HG03439 (cell line): Measurements from ENCODE around the gene LAMA3.

Experiments used
- ATAC-seq: cut with Tn5 transposase; IDR thresholded peaks from one replicate; pipeline ENCODE4 v1.9.1; 2021; ENCODE audit warnings: mild to moderate bottlenecking, moderate library complexity; ENCODE audit not compliant: unreplicated experiment

Gene LAMA3

DNA sequence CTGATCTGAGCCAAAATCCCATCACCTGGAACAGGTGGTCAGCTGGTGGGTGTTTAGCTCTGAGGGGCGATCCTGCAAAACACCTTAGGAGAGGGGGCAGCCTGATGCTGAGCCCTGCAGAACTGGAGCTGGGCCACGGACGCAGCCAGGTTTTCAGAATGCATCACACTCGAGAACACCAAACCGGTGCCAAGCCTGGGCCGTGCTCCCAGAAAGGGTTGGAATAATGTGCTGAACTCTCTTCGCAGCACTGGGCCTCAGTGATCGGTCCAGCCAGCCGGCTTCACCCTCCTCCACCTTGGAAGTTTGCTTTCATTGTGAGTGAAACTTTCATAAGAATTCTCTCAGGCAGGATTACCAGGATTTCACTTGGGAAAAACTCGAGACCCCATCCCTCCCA lies 268.8 kb downstream of the LAMA3 start:
- no peak for ATAC-seq

DNA sequence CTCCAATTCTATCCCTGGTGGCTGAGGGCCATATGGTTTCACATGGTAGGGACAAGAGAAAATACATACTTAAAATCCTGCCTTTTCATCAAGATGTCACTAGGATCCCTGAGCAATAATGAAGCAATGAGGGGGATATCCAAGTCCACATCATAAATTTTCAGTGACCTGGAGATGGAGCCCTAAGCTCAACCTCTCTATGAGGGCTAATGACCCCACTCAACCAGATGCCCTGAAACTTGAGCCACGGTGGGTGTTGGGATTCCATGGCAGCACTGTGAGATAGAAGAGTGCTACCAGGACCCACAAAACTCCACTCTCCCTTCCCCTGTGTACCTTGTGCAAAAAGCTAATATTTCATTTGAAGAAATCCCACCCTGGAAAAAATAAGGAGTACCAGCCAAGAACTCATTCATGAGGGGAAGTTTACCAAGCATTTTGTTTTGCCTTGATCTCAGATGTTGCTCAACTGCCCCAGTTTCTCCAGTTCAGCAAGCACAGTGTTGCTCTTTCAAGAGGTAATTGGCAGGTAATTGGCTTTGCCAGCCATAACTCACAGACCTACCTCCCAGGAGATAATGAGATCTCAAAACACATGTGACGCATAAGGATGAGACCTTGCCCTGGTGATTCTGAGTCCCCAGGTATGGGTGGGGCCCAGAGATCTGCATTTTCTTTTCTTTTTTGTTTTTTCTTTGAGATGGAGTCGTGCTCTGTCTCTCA lies 274.4 kb downstream of the LAMA3 start:
- no peak for ATAC-seq

DNA sequence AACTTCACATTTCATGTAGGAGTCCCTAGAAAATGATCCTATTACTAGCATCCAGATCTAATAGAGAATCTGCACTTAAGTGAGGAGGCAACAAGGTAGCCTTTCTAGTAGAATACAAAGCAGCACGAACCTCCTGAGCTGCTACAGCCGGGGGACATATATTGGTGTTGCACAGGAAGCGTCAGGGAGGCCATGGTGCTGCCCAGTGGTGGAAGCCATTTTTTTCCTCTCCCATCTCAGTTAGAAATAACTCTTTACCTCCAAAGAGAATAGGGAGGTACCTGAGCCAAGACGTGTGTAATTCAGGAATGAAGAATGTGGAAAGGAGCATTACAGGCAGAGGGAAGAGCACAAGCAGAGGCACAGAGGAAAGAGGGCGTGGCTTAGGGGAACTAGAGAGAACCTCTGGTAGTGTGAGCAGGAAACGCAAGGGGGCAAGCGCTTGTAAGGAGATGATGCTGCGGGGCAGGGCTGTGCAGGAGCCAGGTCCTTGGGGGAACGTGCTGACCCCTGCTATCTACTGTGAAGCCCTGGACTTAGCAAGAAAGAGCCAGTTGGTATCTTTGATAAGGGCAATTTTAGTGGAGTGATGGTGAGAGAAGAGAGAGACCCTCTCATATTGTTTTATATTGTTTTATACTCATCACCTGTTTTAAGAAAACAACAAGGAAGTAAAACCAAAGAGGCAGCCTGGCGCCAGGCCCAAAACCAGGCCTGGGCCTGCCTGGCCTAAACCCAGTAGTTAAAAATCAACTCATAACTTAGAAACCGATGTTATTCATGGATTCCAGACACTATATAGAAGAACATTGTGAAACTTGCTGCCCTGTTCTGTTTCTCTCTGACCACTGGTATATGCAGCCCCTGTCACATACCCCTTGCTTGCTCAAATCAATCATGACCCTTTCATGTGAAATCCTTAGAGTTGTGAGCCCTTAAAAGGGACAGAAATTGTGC lies 275.3 kb downstream of the LAMA3 start:
- ATAC-seq, result no peak

DNA sequence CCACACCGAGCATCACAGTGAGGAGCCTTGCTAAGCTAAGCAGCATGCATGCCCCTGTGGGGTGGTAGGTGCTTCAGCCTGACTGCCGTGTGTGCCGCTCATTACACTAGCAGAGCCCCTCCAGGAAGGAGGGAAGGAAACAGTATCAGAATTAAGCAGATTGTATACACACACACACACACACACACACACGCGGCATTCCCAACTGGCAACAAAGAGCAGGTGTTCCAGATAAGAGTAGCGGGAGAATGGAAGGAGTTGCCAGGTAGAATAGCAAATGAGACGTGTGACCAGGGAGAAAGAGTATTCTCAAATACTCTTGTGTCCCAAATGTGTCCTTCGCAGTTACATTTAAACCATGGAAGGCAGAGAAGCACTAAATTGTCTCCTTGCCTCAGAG lies 277.7 kb downstream of the LAMA3 start:
- no peak for ATAC-seq

DNA sequence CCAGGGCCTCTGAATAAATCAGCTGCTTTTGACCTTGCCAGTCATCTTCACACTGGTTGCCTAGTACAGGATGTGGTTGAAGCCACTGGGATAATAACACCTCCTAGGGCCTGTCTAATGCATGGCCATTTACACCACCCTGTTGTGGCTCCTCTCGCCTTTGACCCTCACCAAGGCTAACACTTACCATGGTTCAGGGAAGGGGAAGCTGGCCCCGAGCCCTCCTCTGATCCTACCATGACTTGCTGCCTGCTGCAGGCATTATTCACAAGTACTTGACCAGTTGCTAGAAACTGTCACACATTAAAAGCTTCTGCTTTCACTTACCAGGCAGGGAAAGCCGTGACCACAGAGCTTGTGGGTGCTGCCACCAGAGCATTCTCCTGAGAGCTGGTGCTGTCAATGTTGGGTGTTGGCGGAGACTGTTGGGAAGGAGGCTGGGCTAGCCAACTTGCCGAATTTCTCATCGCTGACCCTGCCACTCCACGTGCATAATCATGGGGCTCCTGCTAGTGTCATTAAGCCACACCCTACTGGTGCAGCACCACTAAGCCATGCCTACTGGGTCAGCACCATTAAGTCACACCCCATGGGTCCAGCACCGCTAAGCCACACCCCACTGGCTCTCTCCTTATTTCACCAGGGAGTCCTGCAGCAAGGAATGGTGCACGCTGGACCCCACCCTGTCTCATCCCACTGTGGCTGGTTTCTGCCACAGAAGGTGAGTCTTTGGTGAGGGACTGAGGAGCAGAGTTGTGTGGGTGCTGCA lies 278.3 kb downstream of the LAMA3 start:
- no peak for ATAC-seq

DNA sequence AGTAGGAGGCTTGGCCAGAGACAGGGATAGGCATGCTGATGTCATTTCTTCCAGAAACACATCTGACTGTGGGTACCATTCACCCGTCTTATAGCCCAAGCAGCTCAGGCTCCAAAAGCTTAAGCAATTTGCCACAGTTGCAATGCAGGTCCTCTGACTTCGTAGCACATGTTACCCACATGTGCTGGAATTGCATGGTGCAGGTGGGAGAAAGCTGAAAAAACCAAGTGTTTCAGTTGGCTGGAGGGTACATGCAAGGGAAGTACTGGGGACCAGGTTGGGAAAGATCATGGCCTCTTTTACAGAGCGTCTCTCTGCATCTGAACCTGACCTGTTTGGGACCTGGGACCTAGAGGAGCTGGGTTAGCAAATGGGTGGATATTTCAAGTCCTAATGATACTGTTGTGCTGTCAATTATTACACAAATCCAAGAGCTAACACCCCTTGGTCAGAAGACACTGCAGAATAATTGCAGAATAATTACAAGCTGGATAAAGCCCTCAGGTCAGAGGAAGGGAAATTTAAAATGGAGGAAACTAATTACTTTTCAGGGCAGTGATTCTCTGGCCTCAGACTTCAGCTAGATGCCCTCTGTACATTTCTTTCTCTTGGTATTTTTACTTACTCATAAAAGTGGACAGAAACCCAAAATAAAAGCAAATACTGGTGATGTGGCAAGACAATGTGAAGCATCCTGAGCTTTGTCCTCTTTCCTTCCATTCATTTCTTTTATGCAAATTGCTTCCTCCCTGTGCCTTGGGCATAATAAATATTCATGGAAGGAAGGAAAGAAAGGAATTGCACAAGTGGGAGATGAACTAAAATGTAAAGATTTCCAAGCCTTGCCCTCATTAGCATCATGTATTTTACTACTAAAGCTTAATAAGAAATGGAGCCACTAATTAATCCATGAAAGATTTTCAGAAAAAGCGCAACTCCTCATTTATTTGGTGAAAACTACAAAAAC lies 279.7 kb downstream of the LAMA3 start:
- ATAC-seq, result no peak

DNA sequence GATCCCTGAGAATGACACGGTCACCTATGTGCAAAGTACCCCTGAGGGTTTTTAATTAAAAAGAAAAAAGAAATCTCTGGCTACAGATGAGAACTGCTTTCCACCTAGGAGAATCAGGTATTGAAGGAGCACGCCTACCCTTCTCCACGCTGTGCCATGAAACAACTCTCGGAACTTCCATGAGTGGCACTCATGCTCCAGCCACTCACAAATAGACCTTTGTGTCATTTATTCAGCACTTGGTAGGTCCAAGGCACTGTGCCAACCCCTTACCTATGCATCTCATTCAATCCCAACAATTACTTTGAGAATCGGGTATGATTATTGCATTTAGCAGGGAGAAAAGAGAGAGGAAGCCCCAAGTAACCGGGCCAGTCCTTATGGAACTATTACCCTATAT lies 280.4 kb downstream of the LAMA3 start:
- no peak for ATAC-seq

DNA sequence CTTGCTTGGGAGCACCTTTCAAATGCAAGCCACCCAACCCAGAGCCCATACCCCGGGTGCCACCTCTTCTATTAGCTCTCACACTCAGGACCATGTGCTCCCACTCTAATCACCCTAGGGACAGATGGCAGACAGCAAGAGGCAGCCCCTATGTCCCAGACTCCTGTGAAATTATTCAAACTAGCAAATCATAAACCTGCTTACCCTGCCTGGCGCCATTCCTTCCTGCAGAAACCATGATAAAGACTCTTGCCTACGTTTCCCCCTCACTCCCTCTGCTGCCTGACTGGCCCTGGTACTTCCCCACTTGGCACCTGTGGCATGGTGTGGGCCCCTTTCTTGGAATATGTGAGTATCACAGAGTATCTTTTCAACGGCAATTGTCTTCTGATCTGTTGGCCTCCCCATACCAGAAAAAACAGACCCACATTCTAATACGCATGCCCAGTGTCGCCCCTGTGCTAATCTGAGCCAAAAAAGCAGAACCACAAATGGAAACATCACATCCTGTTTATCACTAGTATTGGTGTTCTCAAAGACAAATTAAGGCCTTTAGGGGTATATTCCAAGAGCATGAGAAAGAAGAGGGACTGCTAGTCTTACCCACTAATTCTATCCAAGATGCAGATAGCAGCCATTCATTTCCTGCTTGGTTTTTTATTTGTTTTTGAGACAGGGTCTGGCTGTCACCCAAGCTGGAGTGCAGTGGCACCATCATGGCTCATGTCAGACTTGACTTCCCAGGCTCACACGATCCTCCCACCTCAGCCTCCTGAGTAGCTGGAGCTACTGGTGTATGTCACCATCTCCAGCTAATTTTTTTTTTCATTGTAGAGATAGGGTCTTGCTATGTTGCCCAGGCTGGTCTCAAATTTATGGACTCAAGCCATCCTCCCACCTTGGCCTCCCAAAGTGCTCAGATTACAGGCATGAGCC lies 281.2 kb downstream of the LAMA3 start:
- no peak for ATAC-seq

DNA sequence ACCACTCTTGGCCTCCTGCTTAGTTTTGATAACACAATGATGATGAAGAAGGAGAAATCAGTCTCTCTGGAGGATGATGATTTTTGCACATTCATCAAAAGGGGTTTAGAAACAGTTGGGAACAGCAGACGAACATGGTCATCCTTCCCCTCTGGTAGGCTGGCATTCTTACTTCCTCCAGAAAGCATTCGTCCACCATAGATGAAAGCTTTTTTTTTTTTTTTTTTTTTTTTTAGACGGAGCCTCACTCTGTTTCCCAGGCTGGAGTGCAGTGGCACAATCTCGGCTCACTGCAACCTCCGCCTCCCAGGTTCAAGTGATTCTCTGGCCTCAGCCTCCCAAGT lies 281.8 kb downstream of the LAMA3 start:
- no peak for ATAC-seq

DNA sequence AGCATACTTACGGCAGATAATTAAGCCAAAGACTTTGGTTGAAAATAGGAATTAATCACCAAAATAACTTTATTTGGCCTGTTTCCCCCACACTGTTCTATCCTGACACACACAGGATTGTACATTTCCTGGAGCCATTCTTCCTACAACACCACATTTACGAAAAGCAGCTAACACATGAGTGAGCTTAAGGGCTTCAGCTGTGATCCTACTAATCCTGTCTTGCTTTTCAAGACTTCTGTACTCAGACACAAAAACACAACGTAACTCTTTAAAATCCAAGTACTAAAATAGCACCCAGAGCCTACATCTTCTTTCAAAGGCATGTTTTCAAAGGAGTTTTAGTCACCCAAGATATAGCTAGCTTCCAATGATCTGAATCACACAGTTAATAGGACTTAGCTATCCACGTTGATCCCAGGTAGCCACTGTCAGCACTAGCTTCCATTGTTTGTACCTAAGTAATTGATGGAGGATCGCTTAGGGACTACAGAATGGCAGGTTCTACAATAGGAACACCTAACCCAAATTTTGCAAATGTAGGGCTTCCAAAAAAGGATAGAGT lies 282.5 kb downstream of the LAMA3 start:
- no peak for ATAC-seq

DNA sequence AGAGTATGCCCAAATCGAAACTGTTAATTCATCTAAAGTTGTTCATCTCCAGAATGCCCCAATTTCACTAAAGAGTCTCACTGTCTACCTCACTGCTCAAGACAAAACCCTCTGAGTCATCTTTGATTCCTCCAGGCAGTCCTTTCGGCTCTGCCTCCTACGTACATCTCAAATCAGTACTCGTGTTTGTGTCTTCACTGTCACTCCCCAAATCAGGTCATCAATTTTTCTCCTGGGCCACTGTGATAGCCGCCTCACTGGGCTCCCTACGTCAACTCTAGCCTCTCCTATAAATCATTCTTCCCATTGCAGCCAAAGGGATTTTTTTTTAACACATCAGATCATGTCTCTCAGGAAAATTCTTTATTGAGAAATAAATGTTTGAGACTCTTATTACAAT lies 283.2 kb downstream of the LAMA3 start:
- ATAC-seq, result peak; percentile 78

DNA sequence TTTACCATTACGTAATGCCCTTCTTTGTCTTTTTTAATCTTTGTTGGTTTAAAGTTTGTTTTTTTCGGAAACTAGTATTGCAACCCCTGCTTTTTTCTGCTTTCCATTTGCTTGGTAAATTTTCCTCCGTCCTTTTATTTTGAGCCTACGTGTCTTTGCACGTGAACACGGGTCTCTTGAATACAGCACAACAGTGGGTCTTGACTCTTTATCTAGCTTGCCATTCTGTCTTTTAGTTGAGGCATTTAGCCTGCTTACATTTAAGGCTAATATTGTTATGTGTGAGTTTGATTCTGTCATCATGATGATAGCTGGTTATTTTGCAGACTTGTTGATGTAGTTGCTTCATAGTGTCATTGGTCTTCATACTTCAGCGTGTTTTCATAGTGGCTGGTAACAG lies 287.9 kb downstream of the LAMA3 start:
- ATAC-seq, result no peak

DNA sequence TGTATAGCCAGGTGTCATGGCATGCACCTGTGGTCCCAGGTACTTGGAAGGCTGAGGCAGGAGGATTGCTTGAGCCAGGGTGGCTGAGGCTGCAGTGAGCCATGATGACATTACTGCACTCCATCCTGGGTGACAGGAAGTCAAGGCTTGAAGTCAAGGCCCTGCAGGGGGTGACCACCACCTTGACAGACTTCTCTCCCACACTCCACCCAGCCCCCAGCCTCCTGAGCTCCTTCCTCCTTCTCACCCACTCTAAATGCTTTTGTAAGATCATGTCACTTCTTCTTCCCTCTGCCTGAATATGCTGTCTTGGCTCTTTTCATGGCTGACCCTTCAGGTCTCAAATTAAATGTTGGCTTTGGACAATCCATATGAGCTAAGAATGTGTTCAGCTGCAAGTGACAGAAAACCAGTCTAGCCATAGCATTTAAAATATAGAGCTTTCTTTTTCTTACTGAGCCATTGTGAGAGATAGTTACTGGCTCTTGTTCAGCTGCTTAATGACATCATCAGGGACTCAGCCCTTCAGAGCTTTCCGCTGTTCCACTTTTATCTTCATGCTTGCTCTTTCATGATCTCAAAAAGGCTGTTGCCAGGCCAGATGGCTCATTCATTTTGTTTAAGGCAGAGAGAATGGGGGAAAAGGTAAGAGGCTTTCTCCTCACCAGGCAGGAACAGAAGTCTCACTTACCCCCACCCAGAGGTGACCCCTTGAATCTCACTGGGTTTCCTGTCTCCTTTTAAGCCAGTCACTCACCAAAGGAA lies 288.6 kb downstream of the LAMA3 start:
- no peak for ATAC-seq

DNA sequence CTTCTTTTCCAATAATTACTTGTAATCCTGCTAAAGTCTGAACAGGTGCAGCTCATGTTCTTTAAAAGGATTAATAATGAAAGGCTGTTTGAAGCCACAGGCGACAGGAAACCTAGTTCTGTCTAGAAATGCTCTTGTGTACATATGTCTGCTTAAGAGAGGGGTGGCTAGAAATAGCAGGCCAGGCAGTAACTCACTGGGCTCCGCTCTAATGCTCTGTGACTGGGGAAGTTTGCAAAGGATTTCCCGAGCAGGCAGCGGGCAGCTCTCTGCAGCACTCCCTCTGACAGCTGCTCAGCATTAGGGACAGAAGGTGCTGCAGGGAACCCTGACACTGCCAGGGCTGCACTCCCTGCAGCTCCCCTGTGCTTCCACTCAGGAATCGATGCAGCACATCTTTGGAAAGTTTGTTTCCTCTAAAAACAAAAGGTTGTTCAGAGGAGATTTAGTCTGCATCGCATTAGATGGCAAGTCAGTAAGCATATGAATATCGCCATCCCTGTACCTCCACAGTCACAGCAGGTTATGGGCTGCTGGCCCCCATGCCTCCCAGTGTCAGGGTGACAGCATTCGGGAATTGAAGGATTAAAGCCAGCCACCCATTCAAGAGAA lies 292.2 kb downstream of the LAMA3 start:
- ATAC-seq, result peak; percentile 63

DNA sequence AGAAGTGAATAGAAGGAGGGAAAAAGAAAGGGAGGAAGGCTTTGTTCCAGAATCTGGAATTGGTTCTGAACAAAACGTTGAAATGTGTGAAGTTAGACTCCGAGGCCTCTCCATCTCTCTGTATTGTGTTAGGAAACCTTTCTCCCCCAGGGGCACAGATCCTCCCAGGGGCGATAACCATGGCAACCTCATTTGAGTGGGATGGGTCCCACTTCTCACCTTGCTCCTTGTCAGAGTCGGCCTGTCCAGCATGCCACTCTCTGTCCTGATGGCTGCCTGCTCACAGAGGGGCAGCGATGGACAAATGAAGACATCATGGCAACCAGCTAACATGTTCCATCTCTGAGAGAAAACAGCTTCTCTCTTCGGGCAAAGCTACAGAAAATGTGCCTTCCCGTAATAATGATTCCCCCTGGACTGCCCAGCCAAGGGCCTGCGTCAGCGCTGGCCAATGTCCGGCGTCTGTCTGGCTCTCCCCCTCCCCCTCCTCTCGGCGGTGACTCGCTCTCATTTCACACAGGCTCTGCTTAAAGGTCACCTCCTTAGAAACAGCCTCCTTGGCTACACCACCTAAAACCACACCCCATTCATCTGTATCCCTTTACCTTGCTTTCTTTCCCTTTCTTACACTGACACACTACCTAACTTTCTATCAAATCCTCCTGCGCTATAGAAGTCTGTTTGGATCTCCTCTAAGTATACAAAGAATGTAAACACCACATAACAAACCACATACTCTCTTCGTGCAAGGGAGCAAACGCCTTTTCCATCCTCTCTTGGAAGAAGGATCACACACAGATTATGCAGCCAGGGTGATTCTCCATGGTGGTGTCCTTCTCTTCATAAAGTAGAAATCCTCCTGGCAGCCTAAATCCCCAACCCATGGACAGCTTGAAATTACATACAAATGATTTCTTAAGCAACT lies 293.2 kb downstream of the LAMA3 start:
- ATAC-seq, result no peak

DNA sequence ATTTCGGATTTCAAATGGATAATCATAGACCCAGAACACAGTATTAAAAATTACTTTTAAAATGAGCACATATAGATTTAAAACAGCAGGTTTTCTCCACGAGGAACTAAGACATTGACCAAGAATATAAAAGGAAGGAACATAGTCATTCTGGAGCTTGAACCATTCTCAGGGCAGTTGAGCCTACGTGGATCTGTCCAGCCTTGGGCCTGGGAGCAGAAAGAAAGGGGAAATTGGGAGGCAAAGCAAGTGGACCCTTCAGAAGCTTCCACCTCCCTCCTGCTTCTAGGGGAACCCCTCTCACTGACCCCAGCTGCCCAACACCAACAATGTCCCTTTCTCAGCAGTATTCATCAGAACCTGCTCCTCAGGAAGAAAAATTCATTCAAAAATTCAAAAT lies 293.9 kb downstream of the LAMA3 start:
- ATAC-seq, result no peak
